Breast epithelium (tissue), 3 donors: ENCODE measurements around the gene MBP.

Experiments used
- CTCF ChIP-seq, 3 donors: fragments of 450-650 bp; IDR thresholded peaks; one replicate each; pipeline ENCODE4 v1.5.1; 2016 to 2017; ENCODE audit warnings: antibody characterized with exemption in 3 of 3, mild to moderate bottlenecking in 3 of 3, moderate library complexity in 3 of 3
- POLR2A ChIP-seq: fragments of 450-650 bp; IDR thresholded peaks from one replicate; pipeline ENCODE4 v1.6.1; 2016; ENCODE audit warnings: antibody characterized with exemption, mild to moderate bottlenecking, moderate library complexity
- POLR2AphosphoS5 ChIP-seq, 3 donors: sonication (generic); formaldehyde crosslinking; IDR thresholded peaks; one replicate each; pipeline ENCODE4 v1.6.1; 2017; ENCODE audit warnings: antibody characterized with exemption in 3 of 3

- TF ChIP-seq CTCF (IDR thresholded peaks at IDR 0.05), result no peak
- TF ChIP-seq POLR2A, result no peak
- TF ChIP-seq POLR2AphosphoS5 (IDR thresholded peaks at IDR 0.05), result no peak
Observed at GRCh38 chr18:77102259-77103040, 30.1 kb downstream of the MBP start.
